ENCODE results near the gene C2CD2L. TPM values are rescaled to one million over a fixed set of nuclear protein-coding genes. Genes with fewer than 3 reads are reported as not detected.
A peak's percentile ranks its signal among the peaks of the same experiment; 100 is the strongest.

Gene C2CD2L
- total and polyA plus RNA-seq, 2 of the 13 experiments (the other 11 are each of a cell fraction or from before 2014, with no cell fraction given), result 3.7 to 5.5 TPM

GRCh38 chr11:119108146-119108856, 1.2 kb downstream of the C2CD2L start (continued):
- TF ChIP-seq ZMYM4 (CRISPR knock-in tag; IDR thresholded peaks at IDR 0.05) (0 out of 2 replicates have a peak, but pooled peaks have one; percentile 21), POLR2AphosphoS5 (IDR thresholded peaks at IDR 0.05; ENCODE audit: low read depth, low read length) (peak; percentile 51), ZNF572 (CRISPR knock-in tag; IDR thresholded peaks at IDR 0.05) (no peak), HNF1A (IDR thresholded peaks at IDR 0.05; ENCODE audit: low read depth) (0 out of 2 replicates have a peak, but pooled peaks have one; percentile 31), HNF1A (CRISPR knock-in tag; IDR thresholded peaks at IDR 0.05; ENCODE audit: borderline replicate concordance) (no peak), ZFP91 (CRISPR knock-in tag; IDR thresholded peaks at IDR 0.05; ENCODE audit: borderline replicate concordance) (peak; percentile 80), PHF21A (CRISPR knock-in tag; IDR thresholded peaks at IDR 0.05) (peak; percentile 69), HMGA1 (CRISPR knock-in tag; conservative IDR thresholded peaks at IDR 0.05) (no peak), ZNF652 (CRISPR knock-in tag; IDR thresholded peaks at IDR 0.05; ENCODE audit: borderline replicate concordance, low read depth) (no peak), GABPA (IDR thresholded peaks at IDR 0.05; ENCODE audit: low read depth, low read length) (peak; percentile 59), GABPA (CRISPR knock-in tag; IDR thresholded peaks at IDR 0.05; ENCODE audit: low read depth) (peak; percentile 87), GATAD1 (CRISPR knock-in tag; IDR thresholded peaks at IDR 0.05) (peak; percentile 67), HCFC1 (IDR thresholded peaks at IDR 0.05; ENCODE audit: low read depth, low read length) (0 out of 2 replicates have a peak, but pooled peaks have one; percentile 13), RFX1 (IDR thresholded peaks at IDR 0.05) (peak; percentile 69; the same call in 1 of the 2 replicates), ZNF501 (CRISPR knock-in tag; IDR thresholded peaks at IDR 0.05) (peak; percentile 49; the same call in 1 of the 2 replicates), PRDM15 (CRISPR knock-in tag; IDR thresholded peaks at IDR 0.05) (no peak), ZNF362 (CRISPR knock-in tag; IDR thresholded peaks at IDR 0.05; ENCODE audit: borderline replicate concordance) (no peak), SNAPC2 (CRISPR knock-in tag; IDR thresholded peaks at IDR 0.05) (0 out of 2 replicates have a peak, but pooled peaks have one; percentile 43), ZNF143 (CRISPR knock-in tag; IDR thresholded peaks at IDR 0.05) (peak; percentile 79)

Measured in HepG2 (cell line).